ENCODE results near the gene CDH10.

Gene CDH10

GRCh38 chr5:24487368-24488229 lies 157.2 kb downstream of the CDH10 start:
- no peaks in the 10 kb centered on the region for H3K36me3 Mint-ChIP-seq
- ATAC-seq (replicated peaks) (no peak), DNase-seq (no peak)
- no peaks in the 10 kb centered on the region for H3K4me1 Mint-ChIP-seq
- no peaks in the 10 kb centered on the region for H3K27me3 Mint-ChIP-seq
- no peak overlapping the region for H3K27ac Mint-ChIP-seq
- peaks cover 0 to 2% of the 10 kb centered on the region in 2 donors for H3K9me3 Mint-ChIP-seq
- H3K4me3 Mint-ChIP-seq = no peak overlapping the region

- H3K4me1 Mint-ChIP-seq = no peaks in the 10 kb centered on the region
- H3K9me3 Mint-ChIP-seq = peaks cover 0 to 2% of the 10 kb centered on the region in 2 donors
- no peak overlapping the region for H3K4me3 Mint-ChIP-seq
- no peaks in the 10 kb centered on the region for H3K36me3 Mint-ChIP-seq
- no peak for ATAC-seq (replicated peaks)
- no peaks in the 10 kb centered on the region for H3K27me3 Mint-ChIP-seq
- no peak overlapping the region for H3K27ac Mint-ChIP-seq
- no peak for DNase-seq
Observed at GRCh38 chr5:24480952-24481351, 163.8 kb downstream of the CDH10 start.

GRCh38 chr5:24477958-24478357 lies 166.8 kb downstream of the CDH10 start:
- Mint-ChIP-seq H3K9me3 (peaks cover 0 to 2% of the 10 kb centered on the region in 2 donors), H3K4me3 (no peak overlapping the region), H3K27ac (no peak overlapping the region), H3K36me3 (no peaks in the 10 kb centered on the region), H3K4me1 (no peaks in the 10 kb centered on the region), H3K27me3 (no peaks in the 10 kb centered on the region)
- ATAC-seq (replicated peaks) = no peak
- DNase-seq = no peak

GRCh38 chr5:24475101-24475500 lies 169.7 kb downstream of the CDH10 start:
- Mint-ChIP-seq H3K4me1 (no peaks in the 10 kb centered on the region), H3K4me3 (no peak overlapping the region), H3K36me3 (no peaks in the 10 kb centered on the region), H3K27ac (no peak overlapping the region), H3K9me3 (no peaks in the 10 kb centered on the region), H3K27me3 (no peaks in the 10 kb centered on the region)
- ATAC-seq (replicated peaks) (no peak), DNase-seq (no peak)

GRCh38 chr5:24474685-24475084 lies 170.1 kb downstream of the CDH10 start:
- Mint-ChIP-seq H3K4me1 (no peaks in the 10 kb centered on the region), H3K27ac (no peak overlapping the region), H3K4me3 (no peak overlapping the region), H3K36me3 (no peaks in the 10 kb centered on the region), H3K27me3 (no peaks in the 10 kb centered on the region), H3K9me3 (no peaks in the 10 kb centered on the region)
- ATAC-seq (replicated peaks) = no peak
- DNase-seq = no peak

- H3K4me3 Mint-ChIP-seq = no peak overlapping the region
- H3K27ac Mint-ChIP-seq = no peak overlapping the region
- ATAC-seq (replicated peaks) (no peak), DNase-seq (no peak)
- H3K27me3 Mint-ChIP-seq = no peaks in the 10 kb centered on the region
- H3K36me3 Mint-ChIP-seq = no peaks in the 10 kb centered on the region
- no peaks in the 10 kb centered on the region for H3K4me1 Mint-ChIP-seq
- H3K9me3 Mint-ChIP-seq = no peaks in the 10 kb centered on the region
Observed at GRCh38 chr5:24472518-24472917, 172.3 kb downstream of the CDH10 start.

- H3K4me1 Mint-ChIP-seq = no peaks in the 10 kb centered on the region
- DNase-seq = no peak
Observed at GRCh38 chr5:24444414-24444813, 200.4 kb downstream of the CDH10 start.

GRCh38 chr5:24439465-24439864 lies 205.3 kb downstream of the CDH10 start:
- no peaks in the 10 kb centered on the region for H3K36me3 Mint-ChIP-seq
- no peaks in the 10 kb centered on the region for H3K4me1 Mint-ChIP-seq
- ATAC-seq (replicated peaks) (no peak), DNase-seq (no peak)
- H3K27me3 Mint-ChIP-seq = no peaks in the 10 kb centered on the region
- H3K27ac Mint-ChIP-seq = no peak overlapping the region
- H3K4me3 Mint-ChIP-seq = no peak overlapping the region
- H3K9me3 Mint-ChIP-seq = peaks cover 0 to 2% of the 10 kb centered on the region in 2 donors

More at GRCh38 chr5:24444414-24444813, 200.4 kb downstream of the CDH10 start:
- Mint-ChIP-seq H3K9me3 (peaks cover 0 to 2% of the 10 kb centered on the region in 2 donors), H3K4me3 (no peak overlapping the region), H3K27me3 (no peaks in the 10 kb centered on the region), H3K27ac (no peak overlapping the region), H3K36me3 (no peaks in the 10 kb centered on the region)
- ATAC-seq (replicated peaks) = no peak
